GM19043 (cell line): Measurements from ENCODE around the gene CORO7.
"Not testable (repeated sequence)": the region's sequence is repeated elsewhere in the genome, so short reads cannot be mapped to it uniquely, and the experiment has no call there.

Experiments used
- ATAC-seq: cut with Tn5 transposase; IDR thresholded peaks from one replicate; pipeline ENCODE4 v1.9.1; 2021; ENCODE audit warnings: low read depth; ENCODE audit not compliant: unreplicated experiment

Gene CORO7

GRCh38 chr16:4403133-4403949 lies 13.1 kb downstream of the CORO7 start:
- ATAC-seq = no peak

- no peak for ATAC-seq
Observed at GRCh38 chr16:4402439-4403132, 13.8 kb downstream of the CORO7 start.

- no peak for ATAC-seq
Observed at GRCh38 chr16:4401510-4401909, 14.9 kb downstream of the CORO7 start.

- ATAC-seq = no peak
Observed at GRCh38 chr16:4401094-4401501, 15.3 kb downstream of the CORO7 start.

- no peak for ATAC-seq
Observed at GRCh38 chr16:4399001-4399730, 17.2 kb downstream of the CORO7 start.

GRCh38 chr16:4395055-4395726 lies 21.2 kb downstream of the CORO7 start:
- no peak for ATAC-seq

- not testable (repeated sequence) for ATAC-seq
Observed at GRCh38 chr16:4393850-4394249, 22.5 kb downstream of the CORO7 start.

- ATAC-seq = no peak
Observed at GRCh38 chr16:4393240-4393600, 23.2 kb downstream of the CORO7 start.

- ATAC-seq = no peak
Observed at GRCh38 chr16:4392382-4393239, 23.8 kb downstream of the CORO7 start.

GRCh38 chr16:4391631-4392381 lies 24.6 kb downstream of the CORO7 start:
- ATAC-seq = no peak

- ATAC-seq = no peak
Observed at GRCh38 chr16:4390266-4391260, 25.8 kb downstream of the CORO7 start.

GRCh38 chr16:4389051-4389955 lies 27.1 kb downstream of the CORO7 start:
- ATAC-seq = no peak

GRCh38 chr16:4388271-4389021 lies 27.9 kb downstream of the CORO7 start:
- no peak for ATAC-seq

GRCh38 chr16:4387781-4388180 lies 28.6 kb downstream of the CORO7 start:
- no peak for ATAC-seq

GRCh38 chr16:4386951-4387565 lies 29.3 kb downstream of the CORO7 start:
- ATAC-seq = no peak

GRCh38 chr16:4386451-4386805 lies 30.0 kb downstream of the CORO7 start:
- no peak for ATAC-seq
